ENCODE results near the gene KTN1.

Gene KTN1

GRCh38 chr14:55625481-55625880 lies 45.5 kb downstream of the KTN1 start:
- Histone ChIP-seq H3K27me3 (ENCODE audit: insufficient read depth, poor library complexity, severe bottlenecking) (no peaks in the 10 kb centered on the region), H3K4me3 (replicated peaks; ENCODE audit: insufficient read depth, low read length) (no peak overlapping the region), H3K27ac (replicated peaks) (no peak overlapping the region)
- no peak for DNase-seq (ENCODE audit: low read depth in 1 of 2, low spot score in 1 of 2)
- no peak for TF ChIP-seq POLR2AphosphoS5 (IDR thresholded peaks at IDR 0.05; ENCODE audit: low read depth)
- TF ChIP-seq CTCF (IDR thresholded peaks at IDR 0.05; ENCODE audit: insufficient read depth, low read length) = no peak
- TF ChIP-seq GABPA (IDR thresholded peaks at IDR 0.05; ENCODE audit: low read depth) = no peak
- no peak for TF ChIP-seq REST (IDR thresholded peaks at IDR 0.05; ENCODE audit: insufficient replicate concordance, low read depth)
- no peak for TF ChIP-seq SPI1 (IDR thresholded peaks at IDR 0.05; ENCODE audit: borderline replicate concordance, low read depth)

- no peaks in the 10 kb centered on the region for H3K27me3 ChIP-seq (ENCODE audit: insufficient read depth, poor library complexity, severe bottlenecking)
- H3K4me3 ChIP-seq (replicated peaks; ENCODE audit: insufficient read depth, low read length) = no peak overlapping the region
- DNase-seq (ENCODE audit: low read depth in 1 of 2, low spot score in 1 of 2) = no peak
- TF ChIP-seq REST (IDR thresholded peaks at IDR 0.05; ENCODE audit: insufficient replicate concordance, low read depth) (no peak), SPI1 (IDR thresholded peaks at IDR 0.05; ENCODE audit: borderline replicate concordance, low read depth) (no peak), GABPA (IDR thresholded peaks at IDR 0.05; ENCODE audit: low read depth) (no peak), CTCF (IDR thresholded peaks at IDR 0.05; ENCODE audit: insufficient read depth, low read length) (no peak), POLR2AphosphoS5 (IDR thresholded peaks at IDR 0.05; ENCODE audit: low read depth) (no peak)
- H3K27ac ChIP-seq (replicated peaks) = no peak overlapping the region
These were observed 46.1 kb downstream of the KTN1 start for GRCh38 chr14:55626131-55626530.

- TF ChIP-seq SPI1 (IDR thresholded peaks at IDR 0.05; ENCODE audit: borderline replicate concordance, low read depth) = no peak
- TF ChIP-seq CTCF (IDR thresholded peaks at IDR 0.05; ENCODE audit: insufficient read depth, low read length) = no peak
- no peak for TF ChIP-seq POLR2AphosphoS5 (IDR thresholded peaks at IDR 0.05; ENCODE audit: low read depth)
- TF ChIP-seq GABPA (IDR thresholded peaks at IDR 0.05; ENCODE audit: low read depth) = no peak
- no peak for TF ChIP-seq REST (IDR thresholded peaks at IDR 0.05; ENCODE audit: insufficient replicate concordance, low read depth)
- Histone ChIP-seq H3K27me3 (ENCODE audit: insufficient read depth, poor library complexity, severe bottlenecking) (no peaks in the 10 kb centered on the region), H3K27ac (replicated peaks) (no peak overlapping the region), H3K4me3 (replicated peaks; ENCODE audit: insufficient read depth, low read length) (no peak overlapping the region)
- no peak for DNase-seq (ENCODE audit: low read depth in 1 of 2, low spot score in 1 of 2)
These were observed 48.4 kb downstream of the KTN1 start for GRCh38 chr14:55628426-55628825.
